ENCODE measurements around the gene FNDC8. TPM values are rescaled to one million over a fixed set of nuclear protein-coding genes. Genes with fewer than 3 reads are reported as not detected.

FNDC8 gene
- total RNA-seq, 4 donors from 2014 or later: not detected

DNA sequence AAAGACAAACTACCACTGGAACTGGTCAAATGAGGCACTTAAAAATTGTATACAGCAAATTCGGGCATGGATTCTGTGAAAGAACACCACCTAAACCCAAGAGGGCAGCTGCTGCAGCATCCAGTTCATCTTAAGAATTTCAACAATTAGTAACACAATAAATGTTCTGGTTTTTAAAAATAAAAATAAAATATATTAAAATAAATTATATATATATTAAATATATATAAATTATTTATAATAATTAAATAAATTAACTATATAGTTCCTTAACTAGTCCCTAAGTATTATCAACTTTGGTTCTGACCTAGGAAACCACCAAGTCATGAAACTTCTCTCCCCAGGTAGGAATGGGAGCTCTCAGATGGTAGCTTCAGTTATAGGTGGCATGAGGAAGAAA lies 44.5 kb upstream of the FNDC8 start:
- TF ChIP-seq, protein P1, sequence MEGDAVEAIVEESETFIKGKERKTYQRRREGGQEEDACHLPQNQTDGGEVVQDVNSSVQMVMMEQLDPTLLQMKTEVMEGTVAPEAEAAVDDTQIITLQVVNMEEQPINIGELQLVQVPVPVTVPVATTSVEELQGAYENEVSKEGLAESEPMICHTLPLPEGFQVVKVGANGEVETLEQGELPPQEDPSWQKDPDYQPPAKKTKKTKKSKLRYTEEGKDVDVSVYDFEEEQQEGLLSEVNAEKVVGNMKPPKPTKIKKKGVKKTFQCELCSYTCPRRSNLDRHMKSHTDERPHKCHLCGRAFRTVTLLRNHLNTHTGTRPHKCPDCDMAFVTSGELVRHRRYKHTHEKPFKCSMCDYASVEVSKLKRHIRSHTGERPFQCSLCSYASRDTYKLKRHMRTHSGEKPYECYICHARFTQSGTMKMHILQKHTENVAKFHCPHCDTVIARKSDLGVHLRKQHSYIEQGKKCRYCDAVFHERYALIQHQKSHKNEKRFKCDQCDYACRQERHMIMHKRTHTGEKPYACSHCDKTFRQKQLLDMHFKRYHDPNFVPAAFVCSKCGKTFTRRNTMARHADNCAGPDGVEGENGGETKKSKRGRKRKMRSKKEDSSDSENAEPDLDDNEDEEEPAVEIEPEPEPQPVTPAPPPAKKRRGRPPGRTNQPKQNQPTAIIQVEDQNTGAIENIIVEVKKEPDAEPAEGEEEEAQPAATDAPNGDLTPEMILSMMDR (IDR thresholded peaks at IDR 0.05): no peak
- TF ChIP-seq POLR2A (IDR thresholded peaks at IDR 0.05): no peak
- 79 to 94% methylated on average over 1 of the region's 1 CpG for WGBS, 2 donors

DNA sequence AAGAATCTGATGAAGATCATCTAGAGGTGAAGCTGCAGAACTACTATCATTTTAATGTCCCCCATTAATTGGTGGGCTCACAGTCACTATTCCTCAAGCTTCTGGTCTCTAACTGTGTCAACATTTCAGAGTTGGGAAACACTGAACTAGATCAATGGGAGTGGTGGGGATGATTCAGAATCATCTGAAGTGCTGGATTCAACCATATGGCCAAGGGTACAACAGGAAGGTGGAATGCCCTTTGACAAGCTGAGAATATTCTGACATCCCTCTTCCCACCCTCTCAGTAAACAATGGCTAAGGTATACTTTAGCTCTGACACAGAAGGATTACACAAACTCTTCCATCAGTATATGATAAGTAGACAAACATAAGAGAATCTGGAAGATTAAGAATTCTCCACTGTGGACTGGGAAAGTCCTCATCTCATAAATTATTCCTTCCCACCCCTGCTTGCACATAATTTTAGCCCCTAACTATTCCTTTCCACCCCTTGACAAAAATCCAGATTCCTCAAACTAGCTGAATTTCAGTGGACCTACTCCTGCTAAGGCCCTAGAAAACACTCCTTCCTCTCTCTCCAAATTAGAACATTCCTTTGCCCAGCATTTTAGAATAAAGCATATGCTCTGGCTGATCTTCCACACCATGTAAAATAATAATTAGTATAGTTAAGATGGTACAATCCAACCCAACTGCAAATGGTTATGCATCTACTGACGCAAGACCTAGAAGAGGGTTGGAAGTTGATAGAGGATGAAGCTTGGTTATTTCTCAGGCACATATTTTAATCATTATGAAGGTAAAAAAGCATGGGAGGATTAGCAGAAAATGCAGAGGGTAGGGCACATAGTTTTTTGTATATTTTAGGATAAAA lies 41.6 kb upstream of the FNDC8 start:
- Histone ChIP-seq H3K27ac (peak overlapping the region in 2 of 3 donors; percentile 13), H3K4me3 (replicated peaks in 1 of 3) (no peak overlapping the region), H3K9me3 (no peaks in the 10 kb centered on the region), H3K36me3 (no peaks in the 10 kb centered on the region), H3K27me3 (no peaks in the 10 kb centered on the region), H3K4me1 (peaks cover 17 to 53% of the 10 kb centered on the region in 2 donors)
- WGBS, 2 donors: 96 to 100% methylated on average over 1 of the region's 1 CpG
- DNase-seq: no peak
- intact Hi-C loops (cut with DNase I): no loop called here
- TF ChIP-seq, protein P1 (IDR thresholded peaks at IDR 0.05): no peak
- no peak for TF ChIP-seq POLR2A (IDR thresholded peaks at IDR 0.05)

More for the DNA sequence above, 44.5 kb upstream of the FNDC8 start:
- no peak overlapping the region for H3K27ac ChIP-seq
- H3K9me3 ChIP-seq: no peaks in the 10 kb centered on the region
- no peak overlapping the region for H3K4me3 ChIP-seq (replicated peaks in 1 of 3)
- peaks cover 9 to 49% of the 10 kb centered on the region in 2 donors for H3K4me1 ChIP-seq
- no peak for DNase-seq
- intact Hi-C loops (cut with DNase I): no loop called here
- no peaks in the 10 kb centered on the region for H3K27me3 ChIP-seq
- H3K36me3 ChIP-seq: no peaks in the 10 kb centered on the region

DNA sequence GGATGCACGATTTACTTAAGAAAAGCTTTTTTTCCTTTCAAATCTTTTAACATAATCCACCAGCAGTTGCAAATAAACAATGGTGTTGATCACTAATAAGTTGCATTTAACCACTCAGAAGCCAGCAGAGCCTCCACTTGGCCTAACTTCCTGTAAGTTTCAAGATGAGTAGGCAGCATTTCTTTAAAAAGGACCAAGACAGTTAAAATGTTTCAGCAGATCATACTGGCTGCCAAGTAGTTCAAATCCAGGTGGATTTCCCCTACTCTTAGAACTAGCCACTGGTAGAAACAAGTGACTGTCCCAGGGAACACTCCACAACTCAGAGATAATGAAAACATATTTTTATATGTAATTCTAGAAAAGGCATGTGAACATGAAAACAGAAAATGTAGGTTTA lies 40.9 kb upstream of the FNDC8 start:
- no peak for DNase-seq
- H3K9me3 ChIP-seq: no peaks in the 10 kb centered on the region
- H3K27ac ChIP-seq: peak overlapping the region in 2 of 3 donors; percentile 16 to 58
- no peak for TF ChIP-seq POLR2A (IDR thresholded peaks at IDR 0.05)
- TF ChIP-seq, protein P1 (IDR thresholded peaks at IDR 0.05): no peak
- intact Hi-C loops (cut with DNase I): no loop called here
- WGBS, 2 donors: 37 to 42% methylated on average over 1 of the region's 1 CpG
- peaks cover 10 to 53% of the 10 kb centered on the region in 2 donors for H3K4me1 ChIP-seq
- H3K36me3 ChIP-seq: no peaks in the 10 kb centered on the region
- no peaks in the 10 kb centered on the region for H3K27me3 ChIP-seq
- H3K4me3 ChIP-seq (replicated peaks in 1 of 3): no peak overlapping the region

DNA sequence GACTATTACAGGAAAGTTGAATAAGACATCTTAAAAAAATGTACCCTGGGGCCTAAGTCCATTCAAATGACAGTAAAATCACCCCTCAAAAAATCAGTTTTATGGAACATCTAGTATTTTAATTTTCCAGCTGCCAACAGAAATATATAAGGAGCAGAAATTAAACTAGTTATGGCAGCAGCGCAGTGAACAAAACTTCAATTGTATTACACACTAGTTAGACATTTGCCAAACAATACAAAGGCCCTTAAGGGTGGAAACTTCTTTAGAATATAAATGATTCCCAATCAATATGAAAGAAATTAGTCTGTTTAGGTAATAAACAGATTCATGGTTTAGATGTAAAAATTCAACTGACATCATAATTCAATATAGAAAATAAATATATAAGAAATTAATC lies 39.8 kb upstream of the FNDC8 start:
- H3K27me3 ChIP-seq: no peaks in the 10 kb centered on the region

More for the DNA sequence above, 39.8 kb upstream of the FNDC8 start:
- intact Hi-C loops (cut with DNase I): no loop called here
- no peaks in the 10 kb centered on the region for H3K36me3 ChIP-seq
- 87 to 95% methylated on average over 1 of the region's 1 CpG for WGBS, 2 donors
- H3K4me3 ChIP-seq (replicated peaks in 1 of 3): no peak overlapping the region
- no peak for DNase-seq
- H3K27ac ChIP-seq: peak overlapping the region in 2 of 3 donors; percentile 16 to 58
- no peak for TF ChIP-seq POLR2A (IDR thresholded peaks at IDR 0.05)
- TF ChIP-seq, protein P1 (IDR thresholded peaks at IDR 0.05): no peak
- H3K4me1 ChIP-seq: peaks cover 13 to 55% of the 10 kb centered on the region in 2 donors
- H3K9me3 ChIP-seq: no peaks in the 10 kb centered on the region
